Gastroesophageal sphincter (tissue), 4 donors: ENCODE data around the gene MAPK9. TPM values are rescaled to one million over a fixed set of nuclear protein-coding genes. Genes with fewer than 3 reads are reported as not detected.

Experiments used
- ATAC-seq: fragments of 150-250 bp; one replicate; pipeline ENCODE4 v1.9.1; 2016; ENCODE audit warnings: mild to moderate bottlenecking, moderate library complexity
- H3K27ac ChIP-seq, 4 donors: fragments of 200-600 bp; sonication (generic) in 3 of 4; 1 replicate in 3 of 4; 2 replicates in 1 of 4; pipeline ENCODE4 v1.5.1; 2016 to 2019
- H3K27me3 ChIP-seq: fragments of 200-600 bp; sonication (generic); one replicate; pipeline ENCODE4 v1.5.1; 2019
- H3K36me3 ChIP-seq, 2 donors: fragments of 200-600 bp; sonication (generic); one replicate each; pipeline ENCODE4 v1.5.1; 2019; ENCODE audit warnings: control low read depth in 1 of 2
- H3K4me1 ChIP-seq, 3 donors: fragments of 200-600 bp; sonication (generic); 1 replicate in 2 of 3; 2 replicates in 1 of 3; pipeline ENCODE4 v1.5.1; 2016 to 2019; ENCODE audit warnings: control low read depth in 2 of 3
- H3K4me3 ChIP-seq, 2 donors: fragments of 200-600 bp; sonication (generic); one replicate each; pipeline ENCODE4 v1.5.1; 2019; ENCODE audit warnings: mild to moderate bottlenecking in 1 of 2, moderate library complexity in 1 of 2
- H3K9me3 ChIP-seq, 3 donors: fragments of 200-600 bp; sonication (generic); one replicate each; pipeline ENCODE4 v1.5.1; 2017 to 2019; ENCODE audit warnings: control low read depth in 2 of 3
- CTCF ChIP-seq, 4 experiments: fragments of 200-600 bp in 2 of 4; fragments of 450-650 bp in 2 of 4; sonication (generic) in 1 of 4; IDR thresholded peaks; one replicate each; pipeline ENCODE4 v1.5.1; 2017 to 2019; ENCODE audit warnings: antibody characterized with exemption in 4 of 4, mild to moderate bottlenecking in 2 of 4, moderate library complexity in 2 of 4
- EP300 ChIP-seq: sonication (generic); formaldehyde crosslinking; IDR thresholded peaks from one replicate; pipeline ENCODE4 v1.6.1; 2017; ENCODE audit warnings: antibody characterized with exemption, mild to moderate bottlenecking
- POLR2A ChIP-seq, 2 donors: fragments of 450-650 bp; IDR thresholded peaks; one replicate each; pipeline ENCODE4 v1.6.1; 2017; ENCODE audit warnings: antibody characterized with exemption in 2 of 2, mild to moderate bottlenecking in 2 of 2, moderate library complexity in 1 of 2
- POLR2AphosphoS5 ChIP-seq: sonication (generic); formaldehyde crosslinking; IDR thresholded peaks from one replicate; pipeline ENCODE4 v1.6.1; 2017; ENCODE audit warnings: antibody characterized with exemption
- WGBS, 2 donors: methylation state at CpG; one replicate each; pipeline ENCODE4 v1.1.5; 2018; ENCODE audit warnings: low coverage in 1 of 2; 5-methylcytosine and 5-hydroxymethylcytosine counted together
- total RNA-seq, 4 donors: library from RNA; depleted of rRNA; stranded (reverse); fragments of >200 nt; gene quantifications; one replicate each; pipeline ENCODE4 v1.1.0, GENCODE V29; 2016

Gene MAPK9
- total RNA-seq, 4 donors from 2014 or later, result 25.7 to 43.7 (median 35.7) TPM

- H3K4me3 ChIP-seq, result no peak overlapping the region
- H3K36me3 ChIP-seq, result peaks cover 0 to 60% of the 10 kb centered on the region in 2 donors
- no peak overlapping the region for H3K27ac ChIP-seq
- TF ChIP-seq POLR2AphosphoS5 (no peak), POLR2A (IDR thresholded peaks at IDR 0.05) (no peak), CTCF (IDR thresholded peaks at IDR 0.05) (no peak), EP300 (no peak)
- H3K4me1 ChIP-seq, result peaks cover 0 to 28% (median 0%) of the 10 kb centered on the region in 3 donors
- no peak for ATAC-seq
- H3K27me3 ChIP-seq, result no peaks in the 10 kb centered on the region
- H3K9me3 ChIP-seq, result no peaks in the 10 kb centered on the region
- 89 to 100% methylated on average over 1 to 7 of the region's 10 CpGs for WGBS, 2 donors
Observed at GRCh38 chr5:180326989-180327565, 35.2 kb upstream of the MAPK9 start.

- ATAC-seq, result no peak
- TF ChIP-seq EP300 (no peak), POLR2AphosphoS5 (no peak), POLR2A (IDR thresholded peaks at IDR 0.05) (no peak), CTCF (IDR thresholded peaks at IDR 0.05) (no peak)
- Histone ChIP-seq H3K36me3 (peaks cover 0 to 71% of the 10 kb centered on the region in 2 donors), H3K27me3 (no peaks in the 10 kb centered on the region), H3K4me1 (peaks cover 0 to 10% (median 0%) of the 10 kb centered on the region in 3 donors), H3K9me3 (no peaks in the 10 kb centered on the region), H3K4me3 (no peak overlapping the region), H3K27ac (no peak overlapping the region)
- 74 to 100% methylated on average over 1 to 3 of the region's 8 CpGs for WGBS, 2 donors
Observed at GRCh38 chr5:180324601-180324950, 32.7 kb upstream of the MAPK9 start.

GRCh38 chr5:180323941-180324600 lies 32.2 kb upstream of the MAPK9 start:
- no peak overlapping the region for H3K4me3 ChIP-seq
- peaks cover 0 to 67% of the 10 kb centered on the region in 2 donors for H3K36me3 ChIP-seq
- ATAC-seq, result peak; percentile 44
- H3K9me3 ChIP-seq, result no peaks in the 10 kb centered on the region
- 40 to 69% methylated on average over 4 of the region's 11 CpGs for WGBS, 2 donors
- H3K4me1 ChIP-seq, result peaks cover 0 to 8% (median 0%) of the 10 kb centered on the region in 3 donors
- no peak for TF ChIP-seq EP300
- no peak for TF ChIP-seq CTCF (IDR thresholded peaks at IDR 0.05)
- no peak for TF ChIP-seq POLR2AphosphoS5
- no peak for TF ChIP-seq POLR2A (IDR thresholded peaks at IDR 0.05)
- no peaks in the 10 kb centered on the region for H3K27me3 ChIP-seq
- H3K27ac ChIP-seq, result no peak overlapping the region

- no peak for ATAC-seq
Observed at GRCh38 chr5:180323160-180323559, 31.3 kb upstream of the MAPK9 start.

More at GRCh38 chr5:180323160-180323559, 31.3 kb upstream of the MAPK9 start:
- Histone ChIP-seq H3K4me3 (no peak overlapping the region), H3K27me3 (no peaks in the 10 kb centered on the region), H3K27ac (no peak overlapping the region), H3K4me1 (no peaks in the 10 kb centered on the region), H3K9me3 (no peaks in the 10 kb centered on the region), H3K36me3 (peaks cover 0 to 71% of the 10 kb centered on the region in 2 donors)
- 93 to 94% methylated on average over 12 to 14 of the region's 14 CpGs for WGBS, 2 donors
- TF ChIP-seq CTCF (IDR thresholded peaks at IDR 0.05) (no peak), POLR2AphosphoS5 (no peak), POLR2A (IDR thresholded peaks at IDR 0.05) (no peak), EP300 (no peak)
